PFSK-1 (cell line): Measurements from ENCODE around the gene BSND.

ENCODE experiments used
- POLR2AphosphoS5 ChIP-seq: IDR thresholded peaks from 2 replicates; pipeline ENCODE4 v1.6.1; 2012; ENCODE audit warnings: low read depth, mild to moderate bottlenecking, control low read depth, low read length, moderate library complexity
- TAF1 ChIP-seq: IDR thresholded peaks from 2 replicates; pipeline ENCODE4 v1.6.1; 2012; ENCODE audit warnings: low read length, control low read depth, borderline replicate concordance; ENCODE audit not compliant: insufficient read depth

- TF ChIP-seq TAF1: no peak
- TF ChIP-seq POLR2AphosphoS5: no peak
Observed at GRCh38 chr1:55057270-55057955, 58.7 kb downstream of the BSND start.
